ENCODE results near the gene PELI3.
"Not testable (repeated sequence)": the region's sequence is repeated elsewhere in the genome, so short reads cannot be mapped to it uniquely, and the experiment has no call there.

The PELI3 gene

DNA sequence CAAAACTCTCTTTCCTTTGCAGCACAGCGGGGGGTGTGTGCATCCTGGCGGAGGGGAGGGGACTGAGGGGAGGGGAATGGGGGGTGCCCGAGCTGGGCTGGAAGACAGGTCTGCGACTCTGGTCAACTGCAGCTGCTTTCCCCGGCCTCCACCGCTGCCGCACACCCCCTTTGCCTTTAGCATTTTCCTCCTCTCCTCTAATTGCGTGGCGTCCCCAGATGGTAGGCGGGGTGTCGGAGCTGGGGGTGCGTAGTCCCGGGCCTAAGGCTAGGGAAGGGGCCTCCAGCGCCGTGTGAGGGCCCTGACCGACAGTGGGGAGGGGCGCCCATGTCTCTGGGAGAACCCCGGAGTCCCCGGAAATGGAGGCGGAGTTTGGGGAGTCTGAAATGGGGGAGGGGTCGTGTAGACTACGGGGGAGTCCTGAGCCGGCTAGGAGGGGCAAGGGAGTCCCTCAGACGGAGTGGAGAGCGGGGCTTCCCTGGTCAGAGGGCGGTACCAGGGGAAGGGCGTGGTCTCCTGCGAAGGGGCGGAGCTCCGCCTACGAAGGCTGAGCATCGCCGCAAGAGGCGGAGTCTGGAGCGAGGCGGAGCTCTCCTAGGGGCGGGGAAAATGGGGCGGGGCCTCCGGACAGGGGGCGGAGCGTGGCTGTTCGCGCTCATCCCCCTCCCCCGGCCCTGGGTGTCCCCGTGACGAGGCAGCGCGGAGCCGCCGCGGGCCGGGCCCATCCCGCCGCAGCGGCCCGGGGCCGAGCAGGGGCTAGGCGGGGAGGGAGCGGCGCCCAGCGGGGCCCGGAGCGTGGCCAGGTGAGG is at the start of gene PELI3:
Gene PELI3 (plus strand): TSS at position 681 of the 809 bp plus-strand sequence. CDS start 1,224 bp downstream, outside the sequence.
- DNase-seq, result peak; percentile 81 to 96

DNA sequence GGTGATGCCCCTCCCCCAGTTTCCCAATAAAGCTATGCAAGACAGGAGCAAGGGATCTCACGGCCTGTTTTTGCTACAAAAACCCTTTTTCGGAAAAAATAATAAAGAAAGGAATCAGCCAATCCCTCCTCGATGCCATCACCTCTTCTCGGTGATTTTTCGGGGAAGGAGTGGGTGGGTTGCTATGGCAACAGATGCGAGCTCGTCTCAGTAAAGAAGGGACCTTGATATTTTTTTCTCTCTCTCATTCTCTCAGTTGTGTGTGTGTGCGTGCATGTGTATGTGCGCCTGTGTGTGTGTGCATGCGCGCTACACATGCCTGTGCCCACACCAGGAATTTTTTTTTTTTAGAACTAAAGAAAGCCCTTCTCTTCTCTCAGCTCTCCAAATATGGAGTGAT is 49.7 kb upstream of the PELI3 start:
- no peak for DNase-seq

- peak; percentile 83 to 90 for DNase-seq
Measured at GRCh38 chr11:66418168-66418985, 48.3 kb upstream of the PELI3 start.

- DNase-seq, result no peak
Measured at GRCh38 chr11:66418986-66419308, 47.8 kb upstream of the PELI3 start.

DNA sequence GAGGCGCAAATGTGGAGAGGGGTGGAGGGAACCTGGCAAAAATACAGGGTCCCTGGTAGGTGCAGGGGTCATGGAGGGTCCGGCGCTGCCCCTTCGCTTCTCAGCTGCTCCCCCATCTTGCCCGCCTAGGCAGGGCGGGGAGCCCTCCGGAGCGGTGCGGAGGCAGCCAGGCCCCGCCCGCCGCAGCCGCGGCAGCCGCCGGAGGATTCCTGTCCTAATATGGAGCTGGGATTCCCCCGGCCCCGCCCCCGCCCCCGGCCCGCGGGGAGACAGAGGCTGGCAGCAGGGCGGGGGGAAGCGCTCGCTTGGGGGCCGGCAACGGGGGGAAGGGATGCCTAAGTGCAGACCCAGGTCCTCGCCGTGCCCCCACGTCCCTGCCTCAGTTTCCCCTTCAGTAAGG is 46.9 kb upstream of the PELI3 start:
- no peak for DNase-seq

DNA sequence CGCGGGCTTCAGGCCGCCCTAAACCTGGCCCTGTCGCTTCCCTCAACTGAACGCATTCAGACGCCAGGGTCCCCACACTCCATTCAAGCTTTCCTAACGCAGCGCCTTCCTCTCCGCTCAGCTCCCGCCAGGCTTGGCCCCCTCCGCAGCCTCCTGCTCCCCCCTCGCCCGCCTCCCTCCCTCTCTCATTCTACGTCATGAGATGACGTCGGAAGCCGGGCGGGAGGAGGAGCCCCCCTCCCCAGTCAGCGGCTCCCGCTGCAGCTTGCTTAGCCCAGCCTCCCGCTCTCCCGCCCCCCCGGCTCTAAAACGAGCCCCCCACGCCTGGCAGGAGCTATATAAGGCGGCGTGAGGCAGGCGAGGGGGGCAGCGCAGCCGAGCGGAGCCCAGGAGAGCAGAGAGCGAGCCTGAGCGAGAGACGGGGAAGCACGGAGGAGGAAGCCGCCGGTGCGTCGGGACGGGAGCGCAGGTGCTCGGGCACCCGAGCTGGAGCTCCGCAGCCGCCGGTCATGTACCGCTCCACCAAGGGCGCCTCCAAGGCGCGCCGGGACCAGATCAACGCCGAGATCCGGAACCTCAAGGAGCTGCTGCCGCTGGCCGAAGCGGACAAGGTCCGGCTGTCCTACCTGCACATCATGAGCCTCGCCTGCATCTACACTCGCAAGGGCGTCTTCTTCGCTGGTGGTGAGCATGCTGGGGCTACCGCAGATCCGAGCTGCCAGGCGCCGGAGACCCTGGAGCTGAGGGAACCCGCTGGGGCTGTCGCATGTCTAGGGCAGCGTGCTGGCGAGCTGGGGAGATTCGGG is 45.8 kb upstream of the PELI3 start, which contains the start of gene NPAS4:
Gene NPAS4 (plus strand): TSS at position 365 of the 806 bp plus-strand sequence. CDS start 145 bp downstream, at position 510.
- DNase-seq, result no peak

DNA sequence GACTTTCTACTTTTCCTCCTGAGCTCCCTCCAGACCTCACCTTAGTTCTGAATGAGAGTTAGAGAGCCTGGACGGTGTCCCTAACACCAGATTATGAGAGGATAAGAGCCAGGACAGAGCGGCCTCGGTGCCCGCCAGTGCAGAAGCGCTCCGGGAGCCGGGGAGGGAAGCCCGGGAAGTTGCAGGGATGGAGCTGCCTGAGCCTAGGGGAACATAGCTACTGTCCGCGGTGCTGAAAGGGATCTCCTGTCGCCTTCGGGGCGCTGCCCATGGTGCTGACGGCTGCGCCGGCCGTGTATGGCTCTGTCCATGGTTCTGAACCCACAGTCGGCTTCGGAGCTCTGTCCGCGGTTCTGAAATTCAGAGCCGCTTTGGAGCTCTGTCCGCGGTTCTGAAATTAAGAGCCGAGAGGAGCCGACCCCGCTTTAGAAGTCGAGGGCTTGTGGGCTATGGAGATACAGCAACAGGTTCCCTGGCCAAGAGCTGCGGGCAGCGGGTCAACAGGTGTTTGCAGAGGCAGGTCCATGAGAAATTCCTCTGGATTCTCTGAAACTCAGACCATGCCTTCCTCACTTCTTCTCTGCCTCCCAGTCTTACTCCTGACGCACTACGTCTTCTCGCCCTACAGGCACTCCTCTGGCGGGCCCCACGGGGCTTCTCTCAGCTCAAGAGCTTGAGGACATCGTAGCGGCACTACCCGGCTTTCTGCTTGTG is 45.1 kb upstream of the PELI3 start:
- no peak for DNase-seq

DNA sequence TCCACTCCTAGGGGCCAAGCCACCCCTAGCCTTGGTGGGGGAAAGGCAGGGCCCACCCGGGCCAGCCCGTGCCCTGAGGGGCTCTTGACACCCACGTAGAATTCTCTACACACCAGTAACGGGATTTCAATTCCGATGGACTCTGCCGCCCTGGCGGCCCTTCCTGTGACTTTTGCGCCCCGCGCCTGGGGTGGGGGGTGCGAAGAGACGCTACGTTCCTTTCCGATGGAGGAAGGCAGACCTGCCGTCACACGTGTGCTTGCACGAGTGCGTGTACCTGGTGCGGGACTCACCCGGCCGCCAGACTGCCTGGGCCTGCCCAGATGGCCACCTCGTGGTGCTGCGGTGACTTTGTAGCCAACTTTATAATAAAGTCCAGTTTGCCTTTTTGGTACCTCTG is 40.4 kb upstream of the PELI3 start:
- no peak for DNase-seq

DNA sequence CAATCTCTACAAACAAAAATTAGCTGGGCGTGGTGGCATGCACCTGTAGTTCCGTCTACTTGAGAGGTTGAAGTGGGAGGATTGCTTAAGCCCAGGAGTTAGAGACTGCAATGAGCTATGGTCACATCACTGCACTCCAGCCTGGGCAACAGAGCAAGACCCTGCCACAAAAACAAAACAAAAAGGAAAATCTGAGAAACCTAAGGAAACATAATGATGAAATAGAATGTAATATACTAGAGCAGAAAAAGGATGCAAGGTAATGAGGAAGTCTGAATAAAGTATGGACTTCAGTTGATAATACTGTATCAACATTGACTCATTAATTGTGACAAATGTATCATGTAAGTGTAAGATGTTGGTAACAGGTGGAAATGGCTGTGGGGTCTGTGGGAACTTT is 37.8 kb upstream of the PELI3 start:
- no peak for DNase-seq

GRCh38 chr11:66429983-66430602 is 36.6 kb upstream of the PELI3 start:
- DNase-seq, result peak; percentile 33 to 88

DNA sequence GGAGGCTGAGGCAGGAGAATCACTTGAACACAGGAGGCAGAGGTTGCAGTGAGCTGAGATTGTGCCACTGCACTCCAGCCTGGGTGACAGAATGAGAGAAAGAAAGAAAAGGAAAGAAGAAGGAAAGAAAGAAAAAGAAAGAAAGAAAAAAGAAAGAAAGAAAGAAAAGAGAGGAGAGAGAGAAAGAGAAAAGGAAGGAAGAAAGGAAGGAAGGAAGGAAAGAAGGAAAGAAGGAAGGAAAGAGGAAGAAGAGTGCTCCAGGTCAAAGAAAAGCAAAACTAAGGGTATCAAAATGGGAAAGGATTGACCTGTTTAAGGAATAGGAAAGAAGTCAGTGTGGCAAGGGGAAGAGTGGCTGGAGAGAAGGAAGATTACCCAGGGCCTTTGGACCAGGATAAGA is 35.4 kb upstream of the PELI3 start:
- DNase-seq, result not testable (repeated sequence)

DNA sequence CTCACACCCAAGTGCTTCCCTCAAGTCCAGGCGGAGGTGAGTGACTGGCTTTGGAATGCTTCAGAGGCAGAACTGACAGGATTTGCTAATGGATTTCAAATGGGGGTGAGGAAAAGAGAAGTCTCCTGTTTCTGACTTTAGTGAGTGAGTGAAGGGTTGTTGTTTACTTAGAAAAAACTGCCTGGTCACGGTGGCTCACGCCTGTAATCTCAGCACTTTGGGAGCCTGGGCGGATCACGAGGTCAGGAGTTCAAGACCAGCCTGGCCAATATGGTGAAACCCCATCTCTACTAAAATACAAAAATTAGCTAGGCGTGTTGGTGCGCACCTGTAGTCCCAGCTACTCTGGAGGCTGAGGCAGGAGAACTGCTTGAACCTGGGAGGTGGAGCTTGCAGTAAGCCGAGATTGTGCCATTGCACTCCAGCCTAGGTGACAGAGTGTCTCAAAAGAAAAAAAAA is 34.8 kb upstream of the PELI3 start:
- DNase-seq, result not testable (repeated sequence)

- DNase-seq, result no peak
Measured at GRCh38 chr11:66432597-66432996, 34.1 kb upstream of the PELI3 start.

- DNase-seq, result no peak
Measured at GRCh38 chr11:66437979-66438503, 28.7 kb upstream of the PELI3 start.

GRCh38 chr11:66438504-66439466 is 27.9 kb upstream of the PELI3 start, which contains the start of gene MRPL11:
TSS of gene MRPL11 (minus strand) at chr11:66438848. CDS start at chr11:66438754, 94 bp downstream.
- DNase-seq, result peak; percentile 93 to 94

DNA sequence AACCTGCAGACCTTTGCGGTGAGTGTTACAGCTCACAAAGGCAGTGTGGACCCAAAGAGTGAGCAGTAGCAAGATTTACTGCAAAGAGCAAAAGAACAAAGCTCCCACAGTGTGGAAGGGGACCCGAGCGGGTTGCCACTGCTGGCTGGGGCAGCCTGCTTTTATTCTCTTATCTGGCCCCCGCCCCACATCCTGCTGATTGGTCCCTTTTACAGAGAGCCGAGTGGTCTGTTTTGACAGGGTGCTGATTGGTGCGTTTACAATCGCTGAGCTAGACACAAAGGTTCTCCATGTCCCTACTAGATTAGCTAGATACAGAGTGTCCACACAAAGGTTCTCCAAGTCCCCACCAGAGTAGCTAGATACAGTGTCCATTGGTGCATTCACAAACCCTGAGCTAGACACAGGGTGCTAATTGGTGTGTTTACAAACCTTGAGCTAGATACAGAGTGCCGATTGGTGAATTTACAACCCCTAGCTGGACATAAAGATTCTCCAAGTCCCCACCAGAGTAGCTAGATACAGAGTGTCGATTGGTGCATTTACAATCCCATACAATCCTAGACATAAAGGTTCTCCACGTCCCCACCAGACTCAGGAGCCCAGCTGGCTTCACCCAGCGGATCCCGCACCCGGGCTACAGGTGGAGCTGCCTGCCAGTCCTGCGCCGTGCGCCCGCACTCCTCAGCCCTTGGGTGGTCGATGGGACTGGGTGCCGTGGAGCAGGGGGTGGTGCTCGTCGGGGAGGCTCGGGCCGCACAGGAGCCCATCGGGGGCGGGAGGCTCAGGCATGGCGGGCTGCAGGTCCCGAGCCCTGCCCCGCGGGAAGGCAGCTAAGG is 26.4 kb upstream of the PELI3 start:
- DNase-seq, result not testable (repeated sequence)

- DNase-seq, result not testable (repeated sequence)
Measured at GRCh38 chr11:66440940-66441282, 25.8 kb upstream of the PELI3 start.

GRCh38 chr11:66443602-66444001 is 23.1 kb upstream of the PELI3 start:
- DNase-seq, result no peak

- no peak for DNase-seq
Measured at GRCh38 chr11:66447012-66447411, 19.7 kb upstream of the PELI3 start.
